Vagina (tissue), 2 donors: ENCODE measurements around the gene MAZ. TPM values are rescaled to one million over a fixed set of nuclear protein-coding genes. Genes with fewer than 3 reads are reported as not detected.
"Not testable (repeated sequence)": the region's sequence is repeated elsewhere in the genome, so short reads cannot be mapped to it uniquely, and the experiment has no call there.

Experiments
- DNase-seq, 2 donors: peaks; one replicate each; pipeline ENCODE4 v3.0.0-alpha.2; 2017; ENCODE audit errors: extremely low spot score in 2 of 2
- H3K27ac ChIP-seq: fragments of 200-600 bp; sonication (generic); one replicate; pipeline ENCODE4 v1.5.1; 2019
- H3K27me3 ChIP-seq: fragments of 200-600 bp; sonication (generic); one replicate; pipeline ENCODE4 v1.5.1; 2019
- H3K36me3 ChIP-seq, 2 donors: fragments of 200-600 bp; sonication (generic); one replicate each; pipeline ENCODE4 v1.5.1; 2017 to 2019
- H3K4me1 ChIP-seq: fragments of 200-600 bp; sonication (generic); one replicate; pipeline ENCODE4 v1.5.1; 2019
- H3K4me3 ChIP-seq, 2 donors: fragments of 200-600 bp; sonication (generic); 1 replicate in 1 of 2; 2 replicates in 1 of 2; pipeline ENCODE4 v1.5.1; 2016 to 2019
- H3K9me3 ChIP-seq: fragments of 200-600 bp; sonication (generic); one replicate; pipeline ENCODE4 v1.5.1; 2019
- CTCF ChIP-seq, 3 experiments: fragments of 450-650 bp in 2 of 3; fragments of 200-600 bp in 1 of 3; sonication (generic) in 1 of 3; IDR thresholded peaks; one replicate each; pipeline ENCODE4 v1.5.1; 2017 to 2019; ENCODE audit warnings: antibody characterized with exemption in 3 of 3, mild to moderate bottlenecking in 2 of 3, moderate library complexity in 2 of 3
- POLR2A ChIP-seq, 2 donors: fragments of 450-650 bp; IDR thresholded peaks; one replicate each; pipeline ENCODE4 v1.6.1; 2017; ENCODE audit warnings: antibody characterized with exemption in 2 of 2, mild to moderate bottlenecking in 2 of 2, moderate library complexity in 2 of 2
- POLR2AphosphoS5 ChIP-seq, 2 donors: sonication (generic); formaldehyde crosslinking; IDR thresholded peaks; one replicate each; pipeline ENCODE4 v1.9.0; 2017; ENCODE audit warnings: antibody characterized with exemption in 2 of 2, mild to moderate bottlenecking in 2 of 2, low read depth in 1 of 2; ENCODE audit not compliant: insufficient read depth in 1 of 2
- intact Hi-C: fragments of 100-400 bp; cut with DNase I; formaldehyde crosslinking; loops from one replicate; pipeline ENCODE4 v1.15.1; 2023
- total RNA-seq: library from RNA; depleted of rRNA; stranded (reverse); fragments of >200 nt; gene quantifications from one replicate; pipeline ENCODE4 v1.2.3, GENCODE V29; 2016

The MAZ gene
- 87.7 TPM for total RNA-seq

GRCh38 chr16:29806099-29806579 lies at the start of gene MAZ:
Gene MAZ (plus strand): TSS chr16:29806529. CDS start chr16:29806702, 173 bp downstream.
- peaks cover 0 to 20% of the 10 kb centered on the region in 2 donors for H3K36me3 ChIP-seq
- peaks cover 50% of the 10 kb centered on the region for H3K4me1 ChIP-seq
- DNase-seq: no peak
- no peaks in the 10 kb centered on the region for H3K27me3 ChIP-seq
- H3K9me3 ChIP-seq: no peaks in the 10 kb centered on the region
- intact Hi-C loops: loop anchor here (5.0 kb wide), 1 partner anchor 571 kb away; no protein-coding TSS in a partner anchor
- TF ChIP-seq POLR2AphosphoS5 (IDR thresholded peaks at IDR 0.05; ENCODE audit: insufficient read depth in 1 of 2, low read depth in 1 of 2) (no peak), POLR2A (IDR thresholded peaks at IDR 0.05) (no peak), CTCF (IDR thresholded peaks at IDR 0.05) (no peak)
- peak within 1 kb of the TSS; percentile 98 for H3K27ac ChIP-seq
- H3K4me3 ChIP-seq: peak within 1 kb of the TSS; percentile 81 to 91

GRCh38 chr16:29756654-29757053 lies 49.7 kb upstream of the MAZ start:
- no peak for DNase-seq
- Histone ChIP-seq H3K27ac (no peak overlapping the region), H3K9me3 (no peaks in the 10 kb centered on the region), H3K27me3 (no peaks in the 10 kb centered on the region), H3K36me3 (no peaks in the 10 kb centered on the region), H3K4me1 (no peaks in the 10 kb centered on the region), H3K4me3 (no peak overlapping the region)
- no peak for TF ChIP-seq POLR2A (IDR thresholded peaks at IDR 0.05)
- TF ChIP-seq POLR2AphosphoS5 (IDR thresholded peaks at IDR 0.05; ENCODE audit: insufficient read depth in 1 of 2, low read depth in 1 of 2): no peak
- no peak for TF ChIP-seq CTCF (IDR thresholded peaks at IDR 0.05)
- intact Hi-C loops: no loop called here

GRCh38 chr16:29757086-29757485 lies 49.2 kb upstream of the MAZ start:
- H3K9me3 ChIP-seq, intact Hi-C loops, H3K36me3 ChIP-seq, H3K27me3 ChIP-seq, H3K4me1 ChIP-seq, DNase-seq, H3K4me3 ChIP-seq, H3K27ac ChIP-seq: not testable (repeated sequence)

- Histone ChIP-seq H3K27ac (no peak overlapping the region), H3K36me3 (no peaks in the 10 kb centered on the region), H3K9me3 (no peaks in the 10 kb centered on the region), H3K4me1 (no peaks in the 10 kb centered on the region), H3K27me3 (no peaks in the 10 kb centered on the region), H3K4me3 (no peak overlapping the region)
- no peak for DNase-seq
- intact Hi-C loops: no loop called here
- TF ChIP-seq POLR2A (IDR thresholded peaks at IDR 0.05) (no peak), POLR2AphosphoS5 (IDR thresholded peaks at IDR 0.05; ENCODE audit: insufficient read depth in 1 of 2, low read depth in 1 of 2) (no peak), CTCF (IDR thresholded peaks at IDR 0.05) (no peak)
Measured at GRCh38 chr16:29757950-29758466, 48.3 kb upstream of the MAZ start.

- H3K9me3 ChIP-seq: no peaks in the 10 kb centered on the region
- H3K27me3 ChIP-seq: no peaks in the 10 kb centered on the region
- no peak overlapping the region for H3K4me3 ChIP-seq
- intact Hi-C loops: no loop called here
- no peak for TF ChIP-seq POLR2A (IDR thresholded peaks at IDR 0.05)
- no peak for TF ChIP-seq CTCF (IDR thresholded peaks at IDR 0.05)
- TF ChIP-seq POLR2AphosphoS5 (IDR thresholded peaks at IDR 0.05; ENCODE audit: insufficient read depth in 1 of 2, low read depth in 1 of 2): no peak
- DNase-seq: no peak
- no peaks in the 10 kb centered on the region for H3K36me3 ChIP-seq
- no peaks in the 10 kb centered on the region for H3K4me1 ChIP-seq
- no peak overlapping the region for H3K27ac ChIP-seq
Measured at GRCh38 chr16:29760567-29761279, 45.6 kb upstream of the MAZ start.

GRCh38 chr16:29761280-29761651 lies 45.1 kb upstream of the MAZ start:
- H3K4me3 ChIP-seq, DNase-seq, intact Hi-C loops, H3K27me3 ChIP-seq, H3K36me3 ChIP-seq, H3K9me3 ChIP-seq, H3K4me1 ChIP-seq, H3K27ac ChIP-seq: not testable (repeated sequence)
